Measurements from ENCODE around the gene JOSD1. TPM values are rescaled to one million over a fixed set of nuclear protein-coding genes. Genes with fewer than 3 reads are reported as not detected.

The JOSD1 gene
- total RNA-seq, 1 experiment from 2014 or later: 19.2 TPM

DNA sequence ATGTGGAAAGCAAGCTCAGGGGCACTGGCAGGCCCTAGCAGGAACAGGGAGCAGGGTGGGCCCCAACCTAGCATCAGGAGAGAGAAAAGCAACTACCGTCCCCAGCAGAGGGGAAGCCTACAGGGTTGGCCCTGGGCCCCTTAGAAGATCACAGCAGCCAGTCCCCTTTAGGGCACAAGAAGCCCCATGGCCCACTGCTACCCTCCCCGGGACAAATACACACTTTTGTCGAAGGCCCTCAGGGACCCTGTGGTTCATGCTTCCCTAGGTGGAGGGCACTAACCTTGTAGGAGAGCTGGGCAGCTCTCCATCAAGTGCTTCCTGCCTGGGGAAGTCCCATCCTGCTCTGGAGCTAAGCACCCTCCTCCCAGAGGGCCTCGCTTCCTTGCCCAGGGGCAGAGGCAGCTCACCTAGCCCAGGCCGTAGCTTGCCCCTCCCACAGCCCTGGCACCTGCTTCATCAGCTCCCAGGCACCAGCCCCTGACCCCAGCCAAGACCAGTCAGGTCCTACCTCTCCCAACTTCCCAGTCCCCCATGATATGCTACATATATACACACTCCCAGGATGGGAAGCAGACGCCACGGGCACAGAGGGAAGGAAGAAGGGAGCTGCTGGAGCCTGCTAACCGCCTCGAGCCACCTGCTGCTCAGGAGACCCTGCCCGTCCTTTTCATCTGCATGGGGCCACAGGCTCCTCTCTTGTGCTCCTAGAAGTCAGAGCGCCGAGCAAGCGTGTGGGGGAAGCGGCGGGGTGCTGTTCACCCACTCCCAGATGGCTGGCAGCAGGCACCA, 34.9 kb upstream of the JOSD1 start:
- H3K4me3 Mint-ChIP-seq: no peak overlapping the region

More for the DNA sequence above, 34.9 kb upstream of the JOSD1 start:
- no peak overlapping the region; the same call in 1 of the 2 replicates for H3K14ac ChIP-seq (ENCODE audit: insufficient read depth, low read length)
- H3K18ac ChIP-seq (ENCODE audit: insufficient read length, low read depth, low read length): no peak overlapping the region
- H2BK5ac ChIP-seq (ENCODE audit: insufficient read length, low read length): no peak overlapping the region
- H3K4ac ChIP-seq (ENCODE audit: low read depth, low read length): no peak overlapping the region
- no peaks in the 10 kb centered on the region for H3K4me1 ChIP-seq (ENCODE audit: insufficient read depth, low read length)
- Mint-ChIP-seq H3K9me3 (no peaks in the 10 kb centered on the region), H3K36me3 (ENCODE audit: insufficient read depth in 1 of 3, low read depth in 3 of 3) (peaks cover 5 to 75% (median 32%) of the 10 kb centered on the region in 3 experiments; a peak in 6 of 7 replicates), H3K27me3 (ENCODE audit: low read depth) (no peaks in the 10 kb centered on the region; the same call in 1 of the 2 replicates), H3K4me1 (0 out of 4 replicates have a peak, but pooled peaks cover 0 to 3% of the 10 kb centered on the region in 2 experiments), H3K27ac (no peak overlapping the region)
- no peak overlapping the region for H3K4me2 ChIP-seq (ENCODE audit: insufficient read depth, insufficient read length, low read length)
- H3K9ac ChIP-seq (ENCODE audit: extremely low read depth, insufficient read length, low read length): no peak overlapping the region
- no peaks in the 10 kb centered on the region for H3K79me1 ChIP-seq (ENCODE audit: insufficient read depth, low read depth, low read length, poor library complexity, severe bottlenecking)
- no peaks in the 10 kb centered on the region for H3K27me3 ChIP-seq (ENCODE audit: insufficient read depth, low read length)
- no peaks in the 10 kb centered on the region for H3K79me2 ChIP-seq (ENCODE audit: insufficient read depth, low read length)
- WGBS (ENCODE audit: extremely low coverage, insufficient read length, low lambda C conversion rate): no CpG with 5 or more reads among the region's 15 CpGs
- no peak overlapping the region for H2BK15ac ChIP-seq (ENCODE audit: low read depth, low read length)
- no peak overlapping the region for H2BK20ac ChIP-seq (ENCODE audit: low read depth, low read length, poor library complexity, severe bottlenecking)
- no peak overlapping the region for H3K56ac ChIP-seq (ENCODE audit: insufficient read length, low read depth, low read length)
- DNase-seq: no peak
- H3K9me3 ChIP-seq (ENCODE audit: control insufficient read depth, low read depth, low read length): no peaks in the 10 kb centered on the region
- H4K91ac ChIP-seq (ENCODE audit: insufficient read length, low read depth, low read length): no peak overlapping the region
- no peak overlapping the region for H3T11ph ChIP-seq (ENCODE audit: low read length)
- no peaks in the 10 kb centered on the region for H3K23me2 ChIP-seq (ENCODE audit: insufficient read length, low read depth, low read length, poor library complexity, severe bottlenecking)
- no peak overlapping the region for H4K8ac ChIP-seq (replicated peaks; ENCODE audit: insufficient read length, low read depth, low read length)
- H4K5ac ChIP-seq (ENCODE audit: insufficient read length, low read depth, low read length): no peak overlapping the region
- H2BK120ac ChIP-seq (ENCODE audit: low read depth, low read length, poor library complexity, severe bottlenecking): no peak overlapping the region
- no peak overlapping the region for H2AK5ac ChIP-seq (ENCODE audit: insufficient read length, low read length)
- no peak overlapping the region for H2AFZ ChIP-seq (ENCODE audit: low read length)
- no peak overlapping the region for H3K23ac ChIP-seq (ENCODE audit: insufficient read length, low read depth, low read length)
- H4K20me1 ChIP-seq (ENCODE audit: control insufficient read depth, insufficient read depth, insufficient read length): no peaks in the 10 kb centered on the region
- no peak for TF ChIP-seq CTCF (conservative IDR thresholded peaks at IDR 0.05)
- H2BK12ac ChIP-seq (ENCODE audit: insufficient read length, low read depth, low read length): no peak overlapping the region
- no peak overlapping the region for H3K27ac ChIP-seq (ENCODE audit: insufficient read length, low read depth, low read length)
